NCI-H446 treated with DMSO at 0.1 percent for 48 hours (cell line): ENCODE measurements around the gene SEC31A.
"Not testable (repeated sequence)": the region's sequence is repeated elsewhere in the genome, so short reads cannot be mapped to it uniquely, and the experiment has no call there.

Source experiments
- DNase-seq: peaks from one replicate; lab custom pipeline; 2025; lab: John Stamatoyannopoulos, UW

Gene SEC31A

DNA sequence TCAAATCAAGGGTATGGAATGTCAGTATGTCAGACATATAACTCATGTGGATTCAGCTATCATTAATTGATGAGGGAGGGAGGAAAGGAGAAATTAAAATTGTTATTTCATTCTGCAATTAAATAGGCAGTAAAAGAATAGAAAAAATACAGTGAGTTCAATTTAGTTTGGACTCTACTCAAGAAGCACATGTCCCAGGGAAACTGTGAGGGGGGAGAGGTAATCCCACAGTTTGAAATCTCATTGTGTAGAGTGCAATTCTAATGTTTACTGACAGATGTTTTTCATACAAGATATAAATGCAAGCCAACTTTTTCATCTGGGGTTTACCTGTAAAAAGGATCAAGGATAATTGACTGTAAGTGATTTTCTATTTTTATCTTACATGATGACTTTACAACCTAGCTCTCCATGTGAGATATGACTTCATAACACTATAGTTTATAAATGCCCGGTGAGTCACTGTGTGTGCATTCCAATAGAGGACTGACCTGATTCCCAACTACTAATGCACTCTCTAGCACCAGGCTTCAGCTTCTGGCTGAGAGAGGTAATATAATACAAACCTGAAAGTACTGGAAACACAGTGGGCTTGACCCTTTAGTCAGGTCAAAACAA lies 57.1 kb downstream of the SEC31A start:
- DNase-seq: no peak

DNA sequence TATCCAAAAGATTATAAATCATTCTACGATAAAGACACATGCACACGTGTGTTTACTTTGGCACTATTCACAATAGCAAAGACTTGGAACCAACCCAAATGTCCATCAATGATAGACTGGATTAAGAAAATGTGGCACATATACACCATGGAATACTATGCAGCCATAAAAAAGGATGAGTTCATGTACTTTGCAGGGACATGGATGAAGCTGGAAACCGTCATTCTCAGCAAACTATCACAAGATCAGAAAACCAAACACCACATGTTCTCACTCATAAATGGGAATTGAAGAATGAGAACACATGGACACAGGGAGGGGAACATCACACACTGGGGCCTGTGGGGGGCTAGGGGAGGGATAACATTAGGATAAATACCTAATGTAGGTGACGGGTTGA lies 57.9 kb downstream of the SEC31A start:
- DNase-seq: not testable (repeated sequence)

DNA sequence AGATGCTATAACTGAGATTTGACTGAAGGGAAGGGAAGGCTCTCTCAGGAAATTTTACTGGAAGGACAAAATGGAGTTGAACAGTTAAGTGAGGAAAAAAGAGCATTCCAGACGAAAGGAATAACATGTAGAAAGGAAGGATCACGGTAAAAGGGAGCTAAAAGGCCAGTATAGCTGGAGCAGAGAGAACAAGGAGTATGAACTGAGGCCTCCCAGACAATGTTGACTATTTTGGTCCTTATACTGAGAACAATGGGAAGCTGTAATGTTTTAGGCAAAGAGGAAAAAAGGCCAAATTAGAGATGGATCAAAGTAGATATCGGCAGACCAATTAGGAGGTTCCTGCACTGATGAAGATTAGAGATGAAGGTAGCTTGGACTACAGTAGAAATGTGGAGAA lies 65.5 kb downstream of the SEC31A start:
- no peak for DNase-seq

DNA sequence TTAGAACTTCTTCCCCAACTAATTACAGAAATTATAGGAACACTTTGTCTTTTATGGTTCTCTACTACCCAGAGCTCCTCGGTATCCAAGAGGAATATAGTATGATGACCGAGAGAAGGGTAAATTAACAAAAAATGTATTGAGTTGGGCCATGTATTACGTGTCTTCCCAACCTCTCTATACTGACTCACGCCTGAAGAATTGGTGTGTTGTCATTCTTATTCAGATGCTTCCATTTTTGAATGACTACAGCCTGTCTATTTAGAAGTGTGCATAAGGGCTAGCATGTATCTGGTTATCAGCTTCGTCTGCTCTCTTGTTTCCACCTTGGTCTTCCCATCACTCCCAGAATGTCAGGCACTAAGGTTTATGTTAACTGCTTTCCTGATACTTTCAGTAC lies 67.9 kb downstream of the SEC31A start:
- DNase-seq: no peak

DNA sequence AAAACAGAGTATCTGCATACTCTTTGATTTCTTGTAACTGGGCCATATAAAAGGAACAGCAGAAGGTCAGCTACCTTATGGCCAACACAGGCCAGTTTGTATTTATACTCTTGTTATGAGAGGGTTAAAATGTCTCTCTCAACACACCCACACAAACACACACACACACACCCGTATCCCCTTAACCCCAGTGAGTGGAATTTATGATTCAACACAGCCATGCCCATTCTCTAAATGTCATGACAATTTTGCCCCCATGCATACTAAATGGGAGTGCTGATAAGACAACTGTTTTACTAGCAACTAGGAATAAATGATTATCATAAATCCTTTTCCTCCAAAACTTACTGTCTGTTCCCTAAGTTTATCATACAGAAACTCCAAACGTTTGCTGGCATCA lies 70.3 kb downstream of the SEC31A start:
- no peak for DNase-seq

DNA sequence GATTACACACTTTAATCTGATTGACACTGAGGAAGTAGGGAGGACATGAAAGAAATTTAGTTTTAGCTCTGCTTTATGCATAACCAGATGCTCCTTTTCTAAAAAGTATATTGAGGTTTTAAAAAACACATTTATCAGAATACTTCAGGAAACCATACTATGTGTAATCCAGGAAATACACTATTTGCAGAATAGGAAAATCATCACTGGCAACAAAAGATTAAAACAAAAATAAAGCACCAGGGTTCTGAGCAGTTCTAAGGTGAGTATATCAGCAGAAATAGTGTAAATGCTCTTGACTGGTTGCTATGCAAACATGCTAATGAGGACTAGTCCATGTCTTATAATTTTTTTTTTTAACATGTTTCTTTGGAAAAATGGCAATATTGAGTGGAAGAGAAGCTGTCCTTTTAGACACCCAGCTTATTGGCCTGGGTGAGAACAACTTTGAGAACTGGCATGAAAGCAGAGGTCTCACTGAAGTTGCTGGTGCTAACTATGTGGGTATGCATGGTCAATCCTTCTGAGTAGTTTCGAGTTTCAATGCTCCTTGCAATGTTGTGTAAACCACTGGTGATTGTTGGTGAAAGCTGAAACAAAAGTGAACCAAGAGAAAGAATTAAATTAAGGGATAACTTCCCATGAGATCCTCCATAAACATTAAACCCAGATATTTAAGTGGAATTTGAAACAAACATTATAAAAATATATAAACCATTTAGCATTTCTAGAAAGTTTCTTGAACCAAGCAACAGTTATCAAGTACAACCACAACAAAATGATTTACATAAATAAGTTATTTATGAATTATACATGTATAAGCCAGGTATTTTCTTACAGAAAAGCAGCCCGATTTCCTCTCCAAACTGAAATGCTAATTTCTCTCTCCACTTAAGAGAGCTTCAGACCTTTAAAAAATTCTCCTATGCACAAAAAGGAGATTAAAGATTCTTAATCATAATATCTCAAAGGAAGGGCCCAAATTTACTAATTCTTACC lies 72.0 kb downstream of the SEC31A start:
- no peak for DNase-seq

DNA sequence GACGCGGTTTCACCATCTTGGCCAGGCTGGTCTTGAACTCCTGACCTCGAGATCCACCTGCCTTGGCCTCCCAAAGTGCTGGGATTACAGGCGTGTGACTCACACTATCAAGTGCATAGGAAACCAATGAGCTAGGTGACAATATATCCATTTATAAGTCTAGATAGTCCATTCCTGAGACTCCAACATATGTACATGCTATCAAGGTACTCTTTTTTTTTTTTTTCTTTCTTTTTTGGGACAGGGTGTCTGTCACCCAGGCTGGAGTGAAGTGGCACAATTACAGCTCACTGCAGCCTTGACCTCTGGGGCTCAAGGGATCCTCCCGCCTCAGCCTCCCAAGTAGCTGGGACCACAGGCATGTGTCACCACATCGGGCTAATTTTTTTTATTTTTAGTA lies 74.1 kb downstream of the SEC31A start:
- DNase-seq: not testable (repeated sequence)

DNA sequence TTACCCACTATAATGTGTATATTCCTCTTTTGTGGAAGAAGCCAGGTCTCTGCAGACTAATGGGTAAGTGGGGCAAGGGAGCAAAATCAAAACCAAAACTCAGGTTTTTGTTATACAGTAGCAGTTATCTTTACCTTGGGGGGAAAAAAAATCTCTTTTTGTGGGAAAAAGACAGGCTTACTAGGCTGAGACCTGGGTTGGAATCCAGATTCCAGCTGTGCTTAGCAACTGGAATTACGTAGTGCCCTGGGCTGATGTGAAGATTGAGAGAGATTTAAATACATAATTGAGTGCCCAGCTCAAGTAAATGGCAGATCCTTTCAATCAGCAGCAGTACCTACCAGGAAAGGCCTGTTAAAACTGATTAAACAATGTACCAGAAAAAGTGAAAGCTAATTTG lies 76.9 kb downstream of the SEC31A start:
- DNase-seq: no peak

DNA sequence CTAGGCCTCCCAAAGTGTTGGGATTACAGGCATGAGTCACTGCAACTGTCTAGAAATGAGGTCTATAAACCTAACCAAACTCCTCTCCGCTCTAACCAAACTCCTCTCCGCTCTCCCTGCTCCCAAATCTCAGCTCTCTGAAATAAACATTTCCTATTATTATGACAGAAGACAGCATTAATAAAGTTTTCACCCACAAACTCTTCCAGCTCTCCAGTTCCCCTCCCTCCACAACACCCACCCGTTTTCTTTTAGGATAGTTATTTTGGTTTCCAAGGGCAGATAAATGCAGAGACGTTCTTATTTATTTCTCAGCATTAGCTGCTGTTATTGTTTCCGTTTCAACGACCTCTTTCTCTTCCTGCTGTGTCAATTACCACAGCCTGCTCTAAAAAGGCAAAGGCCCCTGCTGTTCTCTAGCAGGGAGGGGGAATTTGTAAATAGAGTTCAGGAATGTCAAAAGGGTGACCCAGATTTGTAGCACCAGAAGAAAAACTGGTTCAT lies 79.1 kb downstream of the SEC31A start:
- no peak for DNase-seq

DNA sequence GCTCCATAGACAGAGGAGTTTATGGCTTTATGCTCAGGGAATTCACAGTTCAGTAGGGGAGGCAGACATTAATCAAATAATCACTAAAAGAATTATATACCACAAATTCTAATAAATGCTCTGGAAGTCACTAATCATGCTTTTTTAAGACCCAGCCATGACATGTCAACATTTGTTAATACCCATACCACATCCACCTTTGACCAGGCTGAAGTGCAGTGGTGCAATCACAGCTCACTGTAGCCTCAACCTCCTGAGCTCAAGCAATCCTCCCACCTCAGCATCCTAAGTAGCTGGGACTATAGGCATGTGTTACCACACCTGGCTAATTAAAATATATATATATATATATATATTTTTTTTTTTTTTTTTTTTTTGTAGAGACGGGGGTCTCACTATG lies 79.6 kb downstream of the SEC31A start:
- no peak for DNase-seq

DNA sequence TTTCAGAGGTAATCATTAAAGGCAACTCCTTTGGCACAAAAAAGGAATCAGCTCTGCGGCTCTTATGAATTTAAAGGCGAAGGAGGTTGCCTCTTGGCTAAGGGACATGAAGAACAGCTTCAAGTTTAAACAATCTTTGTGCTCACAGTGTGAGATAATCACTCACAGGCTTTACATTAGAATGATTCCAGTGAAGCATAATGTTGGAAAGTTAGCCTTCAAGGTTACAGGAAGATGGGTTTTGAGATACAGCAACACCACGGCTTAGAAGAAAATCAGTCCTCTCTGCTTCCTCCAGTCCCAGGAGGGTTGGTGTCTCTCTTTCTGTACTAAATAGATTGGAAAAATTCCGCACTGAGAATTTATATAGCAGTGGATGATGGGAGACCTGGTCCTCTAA lies 80.8 kb downstream of the SEC31A start:
- no peak for DNase-seq

DNA sequence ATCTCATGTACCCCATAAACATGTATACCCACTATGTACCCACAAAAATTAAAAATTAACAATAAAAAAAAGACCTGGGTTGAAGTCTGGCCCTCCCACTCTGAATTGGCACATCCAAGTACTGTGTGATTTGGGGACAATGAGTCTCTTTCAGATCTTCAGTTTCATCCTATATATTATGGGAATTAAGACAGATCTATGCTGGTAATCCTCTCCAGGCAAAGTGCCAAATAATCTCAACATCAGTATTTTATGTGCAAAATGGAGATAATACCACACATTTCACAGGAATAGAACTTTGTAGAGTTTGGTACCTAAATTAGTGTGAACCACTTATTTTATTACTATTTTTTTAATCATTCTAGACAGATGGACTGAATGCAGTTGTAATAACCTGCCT lies 81.3 kb downstream of the SEC31A start:
- DNase-seq: no peak

DNA sequence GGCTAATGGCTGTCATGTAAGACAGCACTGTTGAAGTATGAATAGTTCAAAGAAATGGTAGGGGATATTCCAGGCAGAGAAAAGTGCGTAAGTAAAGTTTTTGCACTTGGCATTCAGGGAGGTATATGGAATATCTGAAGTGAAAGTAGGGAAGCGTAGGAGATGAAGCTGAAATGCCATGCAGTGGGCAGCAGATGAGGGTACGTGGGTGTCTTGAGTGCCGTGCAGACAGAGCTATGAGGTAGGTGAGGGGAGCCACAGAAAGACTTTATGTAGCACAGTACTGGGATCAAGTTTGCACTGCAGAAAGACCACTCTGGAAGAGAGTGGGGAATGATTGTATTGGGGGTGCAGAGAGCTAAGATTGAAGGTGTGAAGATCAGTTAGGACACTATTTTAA lies 87.2 kb downstream of the SEC31A start:
- no peak for DNase-seq

DNA sequence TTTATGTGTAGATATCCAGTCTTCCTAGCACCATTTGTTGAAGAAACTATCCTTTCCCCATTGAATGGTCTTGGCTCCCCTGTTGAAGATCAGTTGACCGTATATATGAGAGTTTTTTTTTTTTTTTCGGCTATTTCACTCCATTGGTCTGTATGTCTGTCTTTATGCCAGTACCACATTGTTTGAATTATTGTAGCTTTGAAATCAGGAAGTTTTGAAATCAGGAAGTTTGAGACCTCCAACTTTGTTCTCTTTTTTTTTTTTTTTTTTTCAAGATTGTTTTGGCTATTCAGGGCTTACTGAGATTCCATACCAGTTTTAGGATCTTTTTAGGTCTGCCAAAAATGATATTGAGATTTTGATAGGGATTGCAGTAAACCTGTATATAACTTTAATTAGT lies 88.0 kb downstream of the SEC31A start:
- DNase-seq: no peak

DNA sequence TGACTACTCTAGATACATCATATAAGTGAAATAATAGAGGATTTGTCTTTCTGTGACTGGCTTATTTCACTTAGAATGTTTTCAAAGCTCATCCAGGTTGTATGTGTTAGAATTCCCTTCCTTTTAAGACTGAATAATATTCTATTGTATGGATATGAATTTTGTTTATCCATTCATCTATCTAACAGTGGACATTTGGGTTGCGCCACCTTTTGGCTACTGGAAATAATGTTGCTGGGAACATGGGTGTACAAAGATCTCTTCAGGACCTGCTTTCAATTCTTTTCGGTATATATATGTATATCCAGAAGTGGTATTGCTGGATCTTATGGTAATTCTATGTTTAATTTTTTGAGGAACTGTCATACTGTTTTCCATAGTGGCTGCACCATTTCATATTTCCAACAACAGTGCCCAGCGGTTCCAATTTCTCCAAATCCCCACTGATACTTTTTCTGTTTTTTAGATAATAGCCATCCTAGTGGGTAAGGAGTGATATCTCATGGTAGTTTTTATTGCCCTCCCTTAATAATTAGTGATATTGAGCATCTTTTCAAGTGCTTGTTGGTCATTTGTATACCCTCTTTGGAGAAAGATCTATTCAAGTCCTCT lies 88.9 kb downstream of the SEC31A start:
- no peak for DNase-seq

DNA sequence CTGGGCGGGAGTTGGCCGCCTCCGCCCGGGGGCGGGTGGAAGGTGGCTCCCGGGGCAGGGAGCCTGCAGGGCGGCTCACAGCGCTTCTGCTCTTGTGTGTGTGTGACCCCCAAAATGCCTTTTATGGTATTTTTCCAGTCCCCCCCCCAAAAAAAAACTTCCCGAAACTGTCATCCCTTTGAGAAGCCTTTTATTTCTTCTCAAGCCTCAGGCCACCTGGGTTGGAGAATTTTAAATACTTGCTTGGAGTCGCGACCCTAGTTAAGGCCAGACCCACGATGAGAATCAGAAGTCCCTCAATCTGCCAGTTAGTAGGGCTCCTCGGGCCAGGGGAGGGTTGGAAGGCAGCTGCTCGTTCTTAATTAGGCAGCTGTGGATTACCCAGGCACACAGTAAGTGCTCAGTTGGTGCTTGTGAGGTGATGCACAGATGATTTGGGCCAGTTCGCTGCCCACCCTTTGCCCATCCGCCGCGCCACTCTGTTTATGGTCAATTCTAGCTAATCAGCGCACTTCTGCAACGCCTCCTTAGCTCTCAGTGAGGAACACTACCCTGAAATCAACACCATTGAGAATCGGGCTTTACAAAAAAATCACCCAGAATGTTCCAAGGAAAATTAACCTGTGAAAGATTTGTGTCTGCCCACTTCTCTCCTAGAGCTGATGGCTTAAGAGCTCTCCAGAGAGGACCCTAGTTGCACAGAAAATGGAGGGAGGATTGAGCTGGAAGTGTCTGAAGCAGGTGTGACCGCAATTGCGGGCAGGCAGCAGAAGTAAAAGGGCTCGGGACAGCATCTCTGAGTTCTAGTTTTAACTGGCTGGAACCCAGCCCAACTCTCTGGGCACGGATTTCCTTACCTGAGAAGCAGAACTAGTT lies 91.7 kb downstream of the SEC31A start:
- no peak for DNase-seq

DNA sequence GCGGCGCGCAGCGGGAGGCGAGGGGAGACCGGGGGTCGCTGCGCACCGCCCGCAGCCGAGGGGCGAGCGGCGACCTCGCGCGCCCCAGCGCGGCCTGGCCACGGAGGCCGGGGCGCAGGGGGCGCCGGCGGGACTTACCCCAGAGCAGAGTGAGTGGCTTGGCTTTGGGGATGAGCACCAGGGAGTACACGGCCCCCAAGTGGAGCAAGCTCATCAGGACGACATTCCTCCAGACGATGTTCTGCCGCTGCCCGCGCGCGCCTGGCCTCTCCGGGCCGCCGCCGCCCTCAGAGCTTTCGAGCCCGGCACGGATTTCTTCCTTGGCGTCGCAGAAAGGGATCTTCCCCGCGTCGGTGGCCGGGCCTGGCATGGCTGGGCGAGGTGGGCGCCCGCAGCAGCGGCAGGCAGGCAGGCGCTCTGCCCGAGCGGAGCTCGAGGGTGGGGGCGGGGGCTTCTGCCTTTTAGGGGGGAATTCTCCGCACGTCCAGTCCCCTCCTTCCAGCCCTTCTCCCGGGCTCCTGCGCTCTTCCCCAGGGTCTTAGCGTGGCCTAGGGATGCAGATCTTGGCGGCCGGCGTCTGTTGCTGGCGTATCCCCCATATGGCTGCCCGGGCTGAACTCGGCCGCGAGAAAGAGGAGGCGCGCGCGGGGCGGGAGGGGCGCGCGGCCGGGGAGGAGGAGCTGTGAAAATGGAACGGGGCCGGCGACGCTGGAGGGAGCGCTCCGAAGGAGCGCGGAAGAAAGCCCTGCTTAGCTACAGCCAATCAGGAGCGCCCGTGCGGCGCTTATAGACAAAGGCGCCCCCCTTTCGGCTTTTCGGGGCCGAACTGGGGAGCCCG lies 92.6 kb downstream of the SEC31A start, which contains the start of gene SCD5:
TSS of gene SCD5 (minus strand) at position 629 of the 838 bp plus-strand sequence. CDS start at position 370, 259 bp downstream.
- peak; percentile 71 for DNase-seq

DNA sequence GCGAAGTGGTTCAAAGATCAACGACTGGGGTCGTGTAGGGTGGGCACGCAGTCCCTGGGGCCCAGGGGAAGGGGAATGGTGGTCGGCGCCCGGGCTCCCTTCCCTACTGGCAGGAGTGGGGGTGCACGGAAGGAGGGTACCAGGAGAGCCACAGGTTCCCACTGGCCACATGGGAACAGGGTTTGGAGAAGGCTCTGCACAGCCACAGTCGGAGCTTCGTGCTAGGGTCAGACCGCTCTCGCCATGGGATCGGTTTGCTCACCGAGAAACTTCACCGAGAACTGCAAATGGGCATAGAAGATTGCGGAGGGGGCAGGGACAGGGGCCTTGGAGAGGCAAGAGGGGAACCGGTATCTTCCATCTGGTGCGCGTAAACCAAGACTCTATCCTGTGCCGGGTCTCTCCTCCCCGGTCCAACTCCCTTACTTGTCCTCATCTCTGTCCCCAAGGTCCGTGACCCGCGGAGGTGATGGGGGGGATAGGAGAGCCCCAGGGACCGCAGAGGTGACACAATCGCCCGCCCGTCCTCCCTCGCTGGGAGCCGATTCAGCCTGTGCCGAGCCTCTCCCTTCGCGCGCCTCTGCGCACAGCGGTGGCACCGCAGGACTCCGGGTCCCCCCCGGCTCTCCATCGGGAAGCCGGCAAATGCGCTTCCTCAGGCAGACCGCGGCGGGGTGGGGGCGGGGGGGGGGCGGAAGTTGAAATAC lies 93.4 kb downstream of the SEC31A start:
- no peak for DNase-seq

DNA sequence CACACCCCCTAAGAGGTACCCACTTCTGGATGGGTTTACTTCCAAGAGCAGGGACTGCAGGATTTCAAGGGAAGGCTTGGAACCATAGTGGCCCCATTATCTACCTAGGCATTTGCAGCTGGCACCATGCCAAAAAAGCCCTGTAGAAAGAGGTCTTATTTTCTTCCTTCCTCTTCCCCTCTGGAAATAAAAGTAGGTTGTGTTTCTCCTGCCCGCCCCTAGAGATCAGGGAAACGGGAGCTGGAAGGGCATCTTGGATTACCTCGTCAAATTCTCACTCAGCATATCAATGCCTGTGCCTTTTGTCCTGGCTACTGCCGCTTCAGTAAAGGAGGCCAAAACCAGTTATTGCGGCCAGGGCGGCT lies 93.9 kb downstream of the SEC31A start:
- no peak for DNase-seq
